Loucy (cell line): ENCODE measurements around the gene ADAP2.

Source experiments
- EZH2phosphoT487 ChIP-seq: fragments of 200-600 bp; IDR thresholded peaks from 2 replicates; pipeline ENCODE4 v1.6.1; 2018; ENCODE audit warnings: antibody characterized with exemption, mild to moderate bottlenecking, moderate library complexity, borderline replicate concordance
- TF ChIP-seq, protein P1 (sequence below): fragments of 200-600 bp; sonication (generic); conservative IDR thresholded peaks from 2 replicates; pipeline ENCODE4 v1.5.1; 2014; ENCODE audit warnings: mild to moderate bottlenecking, antibody characterized with exemption, low read length

DNA sequence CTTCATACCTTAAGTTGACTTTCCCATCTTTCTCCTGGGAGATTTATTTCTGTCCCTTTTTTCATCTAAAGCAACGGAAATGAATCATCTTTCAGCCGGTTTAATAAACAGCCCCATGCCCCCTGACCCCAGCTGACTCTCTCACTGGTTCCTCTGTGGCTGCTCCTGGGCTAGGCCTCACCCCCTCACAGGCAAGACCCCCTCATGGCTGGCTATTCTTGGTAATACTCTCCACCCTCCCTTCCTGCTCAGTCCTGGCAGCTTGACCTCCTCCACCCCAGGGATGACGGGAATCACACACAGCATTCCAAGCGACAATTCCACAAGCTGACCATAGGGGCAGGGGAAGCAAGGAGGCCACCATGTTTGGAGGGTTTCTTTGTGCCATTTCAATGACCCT, 1.5 kb upstream of the ADAP2 start:
- TF ChIP-seq, protein P1, sequence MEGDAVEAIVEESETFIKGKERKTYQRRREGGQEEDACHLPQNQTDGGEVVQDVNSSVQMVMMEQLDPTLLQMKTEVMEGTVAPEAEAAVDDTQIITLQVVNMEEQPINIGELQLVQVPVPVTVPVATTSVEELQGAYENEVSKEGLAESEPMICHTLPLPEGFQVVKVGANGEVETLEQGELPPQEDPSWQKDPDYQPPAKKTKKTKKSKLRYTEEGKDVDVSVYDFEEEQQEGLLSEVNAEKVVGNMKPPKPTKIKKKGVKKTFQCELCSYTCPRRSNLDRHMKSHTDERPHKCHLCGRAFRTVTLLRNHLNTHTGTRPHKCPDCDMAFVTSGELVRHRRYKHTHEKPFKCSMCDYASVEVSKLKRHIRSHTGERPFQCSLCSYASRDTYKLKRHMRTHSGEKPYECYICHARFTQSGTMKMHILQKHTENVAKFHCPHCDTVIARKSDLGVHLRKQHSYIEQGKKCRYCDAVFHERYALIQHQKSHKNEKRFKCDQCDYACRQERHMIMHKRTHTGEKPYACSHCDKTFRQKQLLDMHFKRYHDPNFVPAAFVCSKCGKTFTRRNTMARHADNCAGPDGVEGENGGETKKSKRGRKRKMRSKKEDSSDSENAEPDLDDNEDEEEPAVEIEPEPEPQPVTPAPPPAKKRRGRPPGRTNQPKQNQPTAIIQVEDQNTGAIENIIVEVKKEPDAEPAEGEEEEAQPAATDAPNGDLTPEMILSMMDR = no peak
- no peak for TF ChIP-seq EZH2phosphoT487
